Glutamatergic neuron (in vitro differentiated cells): ENCODE measurements around the gene MRC1. TPM values are rescaled to one million over a fixed set of nuclear protein-coding genes. Genes with fewer than 3 reads are reported as not detected.

Experiments used
- DNase-seq: peaks from one replicate; pipeline ENCODE4 v3.0.0; 2022
- H3K27ac Mint-ChIP-seq: one replicate; pipeline ENCODE4 v1.8.0; 2020; ENCODE audit warnings: mild to moderate bottlenecking, mixed read lengths, inconsistent platforms; ENCODE audit not compliant: unreplicated experiment
- H3K27me3 Mint-ChIP-seq: one replicate; pipeline ENCODE4 v1.8.0; 2020; ENCODE audit warnings: mild to moderate bottlenecking, moderate library complexity, mixed read lengths, inconsistent platforms; ENCODE audit not compliant: unreplicated experiment
- H3K36me3 Mint-ChIP-seq: one replicate; pipeline ENCODE4 v1.8.0; 2020; ENCODE audit warnings: mild to moderate bottlenecking, mixed read lengths, inconsistent platforms; ENCODE audit not compliant: unreplicated experiment
- H3K4me1 Mint-ChIP-seq: one replicate; pipeline ENCODE4 v1.8.0; 2020; ENCODE audit warnings: mild to moderate bottlenecking, low read depth, mixed read lengths, inconsistent platforms; ENCODE audit not compliant: unreplicated experiment
- H3K4me3 Mint-ChIP-seq: one replicate; pipeline ENCODE4 v1.8.0; 2020; ENCODE audit warnings: mild to moderate bottlenecking, mixed read lengths, inconsistent platforms; ENCODE audit not compliant: unreplicated experiment
- H3K9me3 Mint-ChIP-seq: one replicate; pipeline ENCODE4 v1.8.0; 2020; ENCODE audit warnings: mild to moderate bottlenecking, moderate library complexity, mixed read lengths, inconsistent platforms; ENCODE audit not compliant: unreplicated experiment
- CTCF ChIP-seq: fragments of 200-600 bp; sonication (generic); IDR thresholded peaks from one replicate; pipeline ENCODE4 v1.5.0; 2021; ENCODE audit not compliant: partially characterized antibody, unreplicated experiment
- total RNA-seq: library from RNA; stranded (reverse); fragmentation: NEBNext Ultra II Directional; extraction: Animal tissue kit (Norgen Biotek cat#: 25700); gene quantifications from one replicate; pipeline ENCODE4 v1.2.1, GENCODE V29; 2021; ENCODE audit not compliant: unreplicated experiment

Gene MRC1
- total RNA-seq, 1 donor from 2014 or later = 7.9 TPM

- peaks cover 4% of the 10 kb centered on the region for H3K4me1 Mint-ChIP-seq
- H3K4me3 Mint-ChIP-seq = no peak overlapping the region
- TF ChIP-seq CTCF = no peak
- no peak overlapping the region for H3K27ac Mint-ChIP-seq
- peaks cover 4% of the 10 kb centered on the region for H3K36me3 Mint-ChIP-seq
- H3K27me3 Mint-ChIP-seq = peaks cover 2% of the 10 kb centered on the region
- DNase-seq = no peak
- H3K9me3 Mint-ChIP-seq = no peaks in the 10 kb centered on the region
Measured at GRCh38 chr10:17912754-17913153, 103.6 kb downstream of the MRC1 start.

- Mint-ChIP-seq H3K27ac (no peak overlapping the region), H3K36me3 (peaks cover 4% of the 10 kb centered on the region), H3K9me3 (no peaks in the 10 kb centered on the region), H3K27me3 (peaks cover 2% of the 10 kb centered on the region), H3K4me3 (no peak overlapping the region), H3K4me1 (peaks cover 2% of the 10 kb centered on the region)
- no peak for TF ChIP-seq CTCF
- no peak for DNase-seq
Measured at GRCh38 chr10:17913604-17914003, 104.5 kb downstream of the MRC1 start.

- H3K27me3 Mint-ChIP-seq = peaks cover 2% of the 10 kb centered on the region
- H3K36me3 Mint-ChIP-seq = peaks cover 4% of the 10 kb centered on the region
- no peak overlapping the region for H3K27ac Mint-ChIP-seq
- no peak for DNase-seq
- H3K4me3 Mint-ChIP-seq = no peak overlapping the region
- peaks cover 2% of the 10 kb centered on the region for H3K4me1 Mint-ChIP-seq
- H3K9me3 Mint-ChIP-seq = no peaks in the 10 kb centered on the region
- TF ChIP-seq CTCF = no peak
Measured at GRCh38 chr10:17914169-17915045, 105.3 kb downstream of the MRC1 start.

- Mint-ChIP-seq H3K36me3 (peaks cover 4% of the 10 kb centered on the region), H3K4me1 (no peaks in the 10 kb centered on the region), H3K27ac (no peak overlapping the region), H3K9me3 (no peaks in the 10 kb centered on the region), H3K27me3 (peaks cover 2% of the 10 kb centered on the region), H3K4me3 (no peak overlapping the region)
- no peak for DNase-seq
- no peak for TF ChIP-seq CTCF
Measured at GRCh38 chr10:17915181-17915580, 106.0 kb downstream of the MRC1 start.

GRCh38 chr10:17918187-17918903 lies 109.2 kb downstream of the MRC1 start:
- Mint-ChIP-seq H3K27me3 (peaks cover 2% of the 10 kb centered on the region), H3K4me3 (no peak overlapping the region), H3K27ac (no peak overlapping the region), H3K36me3 (peaks cover 4% of the 10 kb centered on the region), H3K9me3 (no peaks in the 10 kb centered on the region), H3K4me1 (no peaks in the 10 kb centered on the region)
- no peak for TF ChIP-seq CTCF
- no peak for DNase-seq
